ENCODE results near the gene PIGQ.

The PIGQ gene

GRCh38 chr16:533391-534123 lies 36.2 kb upstream of the PIGQ start:
- in situ Hi-C loops (cut with HindIII; ENCODE audit: low sequenced_read_pairs), result loop anchor here (25.0 kb wide), 1 partner anchor 104 kb away; the partner anchor contains the start of genes MCRIP2, METTL26, WDR90 and WFIKKN1

DNA sequence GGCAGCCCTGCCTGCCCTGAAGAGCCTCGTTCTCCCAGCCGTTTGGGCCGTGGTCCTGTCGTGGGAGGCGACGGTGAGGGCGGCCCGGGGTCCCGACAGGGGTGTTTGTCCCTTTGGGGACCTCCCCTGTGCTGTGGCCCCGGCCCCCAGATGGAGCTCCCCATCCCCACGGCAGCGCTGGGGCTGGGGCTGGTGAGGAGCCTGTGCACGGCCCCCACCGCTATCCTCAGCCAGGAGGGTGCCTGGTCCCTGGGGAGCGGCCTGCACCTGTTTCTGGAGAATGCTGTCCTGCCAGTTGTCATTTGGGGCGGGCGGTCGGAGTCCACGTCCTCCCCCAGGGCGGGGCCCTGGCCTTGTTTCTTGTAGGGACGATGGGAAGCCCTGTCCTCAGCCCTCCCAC lies 35.6 kb upstream of the PIGQ start:
- in situ Hi-C loops (cut with HindIII; ENCODE audit: low sequenced_read_pairs), result loop anchor here (25.0 kb wide), 1 partner anchor 103 kb away; the partner anchor contains the start of genes MCRIP2, METTL26, WDR90 and WFIKKN1

- in situ Hi-C loops (cut with HindIII; ENCODE audit: low sequenced_read_pairs), result loop anchor here (25.0 kb wide), 1 partner anchor 102 kb away; the partner anchor contains the start of genes MCRIP2, METTL26, WDR90 and WFIKKN1
These were observed 34.8 kb upstream of the PIGQ start for GRCh38 chr16:534856-535445.

- in situ Hi-C loops (cut with HindIII; ENCODE audit: low sequenced_read_pairs), result loop anchor here (25.0 kb wide), 1 partner anchor 102 kb away; the partner anchor contains the start of genes MCRIP2, METTL26, WDR90 and WFIKKN1
These were observed 34.0 kb upstream of the PIGQ start for GRCh38 chr16:535446-536405.

GRCh38 chr16:536746-537145 lies 33.0 kb upstream of the PIGQ start:
- in situ Hi-C loops (cut with HindIII; ENCODE audit: low sequenced_read_pairs), result loop anchor here (25.0 kb wide), 1 partner anchor 101 kb away; the partner anchor contains the start of genes MCRIP2, METTL26, WDR90 and WFIKKN1

- in situ Hi-C loops (cut with HindIII; ENCODE audit: low sequenced_read_pairs), result loop anchor here (25.0 kb wide), 1 partner anchor 100 kb away; the partner anchor contains the start of genes MCRIP2, METTL26, WDR90 and WFIKKN1
These were observed 32.1 kb upstream of the PIGQ start for GRCh38 chr16:537415-538335.

DNA sequence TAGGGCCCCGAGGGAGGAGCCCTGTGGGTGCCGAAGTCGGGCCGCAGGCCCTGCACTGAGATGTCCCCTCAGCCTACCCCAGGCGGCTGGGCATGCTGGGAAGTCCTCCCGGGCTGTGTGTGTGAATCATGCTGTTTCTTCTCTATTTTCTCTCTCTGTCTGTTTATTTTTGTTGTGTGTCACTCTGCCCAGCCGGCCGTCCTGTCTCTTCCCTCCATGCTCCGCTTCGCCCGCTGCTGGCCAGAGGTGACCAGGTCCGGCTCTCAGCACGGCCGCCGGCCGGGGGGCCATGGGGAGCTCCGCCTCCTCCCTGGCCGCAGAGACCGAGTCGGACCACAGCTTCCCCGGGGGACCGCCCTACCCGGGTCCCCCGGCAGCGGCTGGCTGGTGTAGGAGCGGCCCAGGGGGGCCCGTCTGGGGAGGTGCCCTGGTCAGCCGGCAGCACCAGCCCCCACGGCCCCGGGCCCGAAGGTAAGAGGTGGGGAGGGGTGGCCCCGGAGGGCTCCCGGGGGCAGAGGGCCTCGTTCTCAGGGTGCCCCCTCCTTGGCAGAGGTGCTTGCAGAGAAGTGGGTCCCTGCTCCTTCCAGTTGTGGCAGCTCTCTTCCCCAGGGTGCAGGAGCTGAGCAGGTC lies 29.8 kb upstream of the PIGQ start:
- in situ Hi-C loops (cut with HindIII; ENCODE audit: low sequenced_read_pairs), result loop anchor here (25.0 kb wide), 1 partner anchor 97 kb away; the partner anchor contains the start of genes MCRIP2, METTL26, WDR90 and WFIKKN1

DNA sequence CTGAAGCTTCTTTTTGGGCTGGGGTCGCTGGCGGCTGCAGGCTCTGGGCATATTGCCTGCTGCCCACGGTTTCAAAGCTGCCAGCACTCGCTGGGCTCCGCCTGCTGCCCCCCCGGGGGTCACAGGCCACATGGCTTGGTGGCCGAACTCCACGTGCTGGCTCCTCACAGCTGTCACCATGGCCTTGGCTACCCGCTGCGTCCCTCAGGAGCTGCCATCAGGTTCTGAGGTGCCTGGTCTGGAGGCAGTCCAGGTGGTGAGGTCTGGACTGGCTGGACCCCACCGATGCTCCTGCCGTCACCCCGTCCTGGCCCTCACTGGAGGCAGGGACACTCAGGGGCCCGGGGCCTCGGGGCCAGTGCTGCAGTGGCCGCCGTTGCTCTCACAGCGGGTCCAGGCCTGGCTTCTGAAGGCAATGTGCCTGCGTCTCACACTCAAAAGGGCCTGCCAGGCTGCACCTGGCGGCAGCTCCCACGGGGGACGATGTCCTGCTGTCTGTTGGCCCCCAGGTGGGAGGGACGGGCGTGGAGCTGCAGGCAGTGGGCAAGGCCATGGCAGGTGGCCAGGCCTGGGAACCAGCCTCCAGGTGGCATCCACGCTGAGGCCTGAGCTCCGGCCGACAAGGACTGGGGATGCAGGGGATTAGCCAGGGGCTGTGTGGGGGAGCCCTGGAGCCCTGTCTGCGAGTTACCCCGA lies 29.0 kb upstream of the PIGQ start:
- in situ Hi-C loops (cut with HindIII; ENCODE audit: low sequenced_read_pairs), result loop anchor here (25.0 kb wide), 1 partner anchor 97 kb away; the partner anchor contains the start of genes MCRIP2, METTL26, WDR90 and WFIKKN1

DNA sequence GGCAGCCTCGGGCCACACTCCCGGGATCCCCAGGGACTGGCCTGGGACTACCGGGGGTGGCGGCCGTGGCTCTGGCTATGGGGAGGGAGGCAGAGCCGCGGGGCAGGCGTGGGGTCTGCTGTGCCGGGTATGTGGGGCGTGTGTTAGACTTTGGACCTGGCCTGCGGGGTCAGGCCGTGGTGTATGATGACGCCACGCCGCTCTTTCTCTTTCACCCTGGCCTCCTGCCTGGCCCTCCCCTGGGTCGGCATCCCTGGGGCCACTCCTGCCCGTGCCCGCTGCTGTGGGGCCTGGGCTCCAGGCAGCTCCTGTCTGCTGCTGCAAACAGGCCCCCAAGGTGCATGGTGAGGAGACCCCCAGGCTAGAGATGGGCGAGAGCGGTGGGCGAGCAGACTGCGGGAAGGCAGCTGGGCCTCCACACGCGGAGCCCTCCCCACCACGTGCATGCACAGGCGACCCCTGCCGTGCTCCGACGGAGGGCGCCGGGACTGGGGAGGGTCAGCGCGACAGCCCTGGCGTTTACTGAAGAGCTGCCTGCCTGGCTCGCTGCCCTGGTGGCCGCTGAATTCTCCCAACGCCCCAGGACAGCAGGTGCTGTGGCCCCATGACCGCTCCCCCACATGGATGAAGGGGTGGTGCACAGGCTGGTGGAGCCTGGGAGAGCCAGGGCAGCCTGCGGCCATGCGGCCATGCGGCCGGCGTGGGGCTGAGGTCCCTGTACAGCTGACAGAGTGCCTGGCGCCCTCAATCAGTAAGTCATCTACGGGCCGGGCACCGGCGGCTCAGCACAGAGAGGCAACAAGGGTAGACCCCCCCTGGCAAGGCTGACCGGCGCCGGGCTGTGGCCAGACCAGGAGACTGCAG lies 26.2 kb upstream of the PIGQ start:
- in situ Hi-C loops (cut with HindIII; ENCODE audit: low sequenced_read_pairs), result loop anchor here (25.0 kb wide), 1 partner anchor 94 kb away; the partner anchor contains the start of genes MCRIP2, METTL26, WDR90 and WFIKKN1

GRCh38 chr16:544517-544916 lies 25.3 kb upstream of the PIGQ start:
- in situ Hi-C loops (cut with HindIII; ENCODE audit: low sequenced_read_pairs), result loop anchor here (25.0 kb wide), 1 partner anchor 93 kb away; the partner anchor contains the start of genes MCRIP2, METTL26, WDR90 and WFIKKN1

- in situ Hi-C loops (cut with HindIII; ENCODE audit: low sequenced_read_pairs), result loop anchor here (25.0 kb wide), 1 partner anchor 90 kb away; the partner anchor contains the start of genes MCRIP2, METTL26, WDR90 and WFIKKN1
These were observed 22.6 kb upstream of the PIGQ start for GRCh38 chr16:546909-547770.

GRCh38 chr16:548586-548985 lies 21.2 kb upstream of the PIGQ start:
- in situ Hi-C loops (cut with HindIII; ENCODE audit: low sequenced_read_pairs), result loop anchor here (25.0 kb wide), 1 partner anchor 89 kb away; the partner anchor contains the start of genes MCRIP2, METTL26, WDR90 and WFIKKN1

DNA sequence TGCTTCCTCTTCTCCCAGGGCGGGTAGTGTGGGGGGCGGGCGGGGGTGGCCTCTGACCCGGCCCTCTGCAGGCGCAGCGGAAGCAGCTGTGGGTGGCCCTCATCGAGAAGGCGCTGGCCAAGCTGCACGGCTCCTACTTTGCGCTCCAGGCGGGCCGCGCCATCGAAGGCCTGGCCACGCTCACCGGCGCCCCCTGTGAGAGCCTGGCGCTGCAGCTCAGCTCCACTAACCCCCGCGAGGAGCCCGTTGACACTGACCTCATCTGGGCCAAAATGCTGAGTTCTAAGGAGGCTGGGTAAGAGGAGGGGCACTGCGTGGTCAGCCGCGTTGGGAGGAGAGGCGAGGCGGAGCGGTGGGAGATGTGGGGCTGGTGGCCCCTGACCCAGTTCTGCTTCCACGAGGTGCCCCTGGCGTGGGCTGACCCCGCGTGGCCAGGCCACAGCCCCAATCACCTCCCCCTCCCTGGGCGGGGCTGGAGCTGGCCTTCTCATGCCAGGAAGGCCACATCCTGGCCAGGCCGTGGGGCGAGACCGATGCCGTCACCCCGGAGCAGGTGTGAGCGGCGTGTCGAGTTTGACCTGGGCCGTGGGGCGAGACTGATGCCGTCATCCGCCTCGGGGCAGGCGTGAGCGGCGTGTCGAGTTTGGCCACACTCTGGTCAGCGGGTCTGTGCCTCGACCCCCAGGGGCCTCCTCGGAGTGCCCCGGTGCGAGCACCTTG lies 20.1 kb upstream of the PIGQ start:
- in situ Hi-C loops (cut with HindIII; ENCODE audit: low sequenced_read_pairs), result loop anchor here (25.0 kb wide), 1 partner anchor 88 kb away; the partner anchor contains the start of genes MCRIP2, METTL26, WDR90 and WFIKKN1

DNA sequence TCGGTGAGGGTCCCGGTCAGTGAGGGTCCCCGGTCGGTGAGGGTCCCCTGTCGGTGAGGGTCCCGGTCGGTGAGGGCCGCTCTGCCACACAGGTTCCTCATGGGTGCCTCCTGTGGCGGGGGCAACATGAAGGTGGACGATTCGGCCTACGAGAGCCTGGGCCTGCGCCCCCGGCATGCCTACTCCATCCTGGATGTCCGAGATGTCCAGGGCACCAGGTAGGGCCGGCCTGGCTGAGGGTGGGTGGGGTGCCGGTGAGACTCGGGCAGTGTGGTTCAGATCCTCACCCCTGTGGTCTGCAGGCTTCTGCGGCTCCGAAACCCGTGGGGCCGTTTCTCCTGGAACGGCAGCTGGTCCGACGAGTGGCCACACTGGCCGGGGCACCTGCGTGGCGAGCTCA lies 18.6 kb upstream of the PIGQ start:
- in situ Hi-C loops (cut with HindIII; ENCODE audit: low sequenced_read_pairs), result no loop called here

DNA sequence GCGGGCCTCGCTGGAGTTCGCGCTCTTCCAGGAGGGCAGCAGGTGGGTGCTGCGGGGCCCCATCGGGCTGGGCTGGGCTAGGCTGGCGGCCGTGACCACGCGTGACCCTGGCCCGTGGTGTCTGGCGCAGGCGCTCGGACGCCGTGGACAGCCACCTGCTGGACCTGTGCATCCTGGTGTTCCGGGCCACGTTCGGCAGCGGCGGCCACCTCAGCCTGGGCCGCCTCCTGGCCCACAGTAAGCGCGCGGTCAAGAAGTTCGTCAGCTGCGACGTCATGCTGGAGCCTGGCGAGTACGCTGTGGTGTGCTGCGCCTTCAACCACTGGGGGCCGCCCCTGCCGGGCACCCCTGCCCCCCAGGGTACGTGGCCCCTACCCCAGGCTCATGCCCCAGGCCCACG lies 17.6 kb upstream of the PIGQ start:
- in situ Hi-C loops (cut with HindIII; ENCODE audit: low sequenced_read_pairs), result no loop called here

Measured in endothelial cell of hepatic sinusoid (primary cell).